ENCODE data around the gene PLEKHM3. TPM values are rescaled to one million over a fixed set of nuclear protein-coding genes. Genes with fewer than 3 reads are reported as not detected.
"Not testable (repeated sequence)": the region's sequence is repeated elsewhere in the genome, so short reads cannot be mapped to it uniquely, and the experiment has no call there.

Gene PLEKHM3
- total RNA-seq, 1 donor from 2014 or later: 19.5 TPM

DNA sequence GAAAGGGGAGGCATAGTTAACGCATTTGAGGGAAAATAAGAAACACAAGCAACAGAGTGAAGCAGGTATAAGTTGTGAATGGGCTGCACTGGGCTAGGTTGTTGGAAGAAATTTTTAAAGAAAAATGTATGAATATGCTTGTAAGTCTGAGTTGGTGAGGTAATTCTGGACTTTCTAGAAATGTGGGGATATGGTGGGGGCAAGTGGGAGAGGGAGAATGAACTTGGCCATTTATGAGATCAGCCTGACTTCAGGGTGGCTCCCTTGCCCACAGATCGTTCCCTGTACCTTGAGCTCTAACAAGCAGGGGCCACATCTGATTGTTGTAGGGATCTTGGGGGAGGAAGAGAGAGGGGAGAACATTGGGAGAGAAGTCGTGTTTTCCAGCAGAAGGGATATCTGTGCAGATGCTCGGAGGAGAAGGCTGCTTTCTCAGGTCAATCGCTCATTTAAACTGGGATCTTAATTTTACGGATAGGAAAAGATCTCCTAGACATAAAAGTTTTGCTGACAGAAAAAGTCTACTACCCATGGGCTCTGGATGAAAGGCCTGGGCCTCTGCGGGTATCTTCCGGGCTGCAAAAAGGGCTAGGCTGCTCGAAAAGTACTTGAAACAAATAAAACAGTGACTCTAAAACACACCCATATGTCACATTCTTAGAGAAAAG lies 213.1 kb downstream of the PLEKHM3 start:
- Mint-ChIP-seq H3K4me1 (peaks cover 41% of the 10 kb centered on the region), H3K36me3 (no peaks in the 10 kb centered on the region), H3K4me3 (no peak overlapping the region), H3K27ac (peak overlapping the region; percentile 5), H3K9me3 (no peaks in the 10 kb centered on the region), H3K27me3 (ENCODE audit: insufficient read depth, low read depth) (peaks cover 6% of the 10 kb centered on the region)
- Histone ChIP-seq H3K9me3 (ENCODE audit: low read depth) (no peaks in the 10 kb centered on the region), H3K36me3 (no peaks in the 10 kb centered on the region), H4K20me1 (ENCODE audit: low read depth) (peaks cover 4% of the 10 kb centered on the region), H3K27me3 (no peaks in the 10 kb centered on the region), H3K4me3 (peak overlapping the region; percentile 0), H3K9ac (no peak overlapping the region), H3K27ac (peak overlapping the region; percentile 92), H3K4me1 (peaks cover 76% of the 10 kb centered on the region), H3K4me2 (peak overlapping the region; percentile 71), H2AFZ (replicated peaks) (no peak overlapping the region), H3K79me2 (ENCODE audit: low read depth) (peaks cover 14% of the 10 kb centered on the region), H3F3A (ENCODE audit: low read depth) (peaks cover 61% of the 10 kb centered on the region)
- no peak for TF ChIP-seq EZH2 (IDR thresholded peaks at IDR 0.05)
- no peak for TF ChIP-seq EZH2phosphoT487 (IDR thresholded peaks at IDR 0.05)
- TF ChIP-seq, protein P1, sequence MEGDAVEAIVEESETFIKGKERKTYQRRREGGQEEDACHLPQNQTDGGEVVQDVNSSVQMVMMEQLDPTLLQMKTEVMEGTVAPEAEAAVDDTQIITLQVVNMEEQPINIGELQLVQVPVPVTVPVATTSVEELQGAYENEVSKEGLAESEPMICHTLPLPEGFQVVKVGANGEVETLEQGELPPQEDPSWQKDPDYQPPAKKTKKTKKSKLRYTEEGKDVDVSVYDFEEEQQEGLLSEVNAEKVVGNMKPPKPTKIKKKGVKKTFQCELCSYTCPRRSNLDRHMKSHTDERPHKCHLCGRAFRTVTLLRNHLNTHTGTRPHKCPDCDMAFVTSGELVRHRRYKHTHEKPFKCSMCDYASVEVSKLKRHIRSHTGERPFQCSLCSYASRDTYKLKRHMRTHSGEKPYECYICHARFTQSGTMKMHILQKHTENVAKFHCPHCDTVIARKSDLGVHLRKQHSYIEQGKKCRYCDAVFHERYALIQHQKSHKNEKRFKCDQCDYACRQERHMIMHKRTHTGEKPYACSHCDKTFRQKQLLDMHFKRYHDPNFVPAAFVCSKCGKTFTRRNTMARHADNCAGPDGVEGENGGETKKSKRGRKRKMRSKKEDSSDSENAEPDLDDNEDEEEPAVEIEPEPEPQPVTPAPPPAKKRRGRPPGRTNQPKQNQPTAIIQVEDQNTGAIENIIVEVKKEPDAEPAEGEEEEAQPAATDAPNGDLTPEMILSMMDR (IDR thresholded peaks at IDR 0.05): no peak
- DNase-seq (ENCODE audit: low spot score): peak; percentile 14

DNA sequence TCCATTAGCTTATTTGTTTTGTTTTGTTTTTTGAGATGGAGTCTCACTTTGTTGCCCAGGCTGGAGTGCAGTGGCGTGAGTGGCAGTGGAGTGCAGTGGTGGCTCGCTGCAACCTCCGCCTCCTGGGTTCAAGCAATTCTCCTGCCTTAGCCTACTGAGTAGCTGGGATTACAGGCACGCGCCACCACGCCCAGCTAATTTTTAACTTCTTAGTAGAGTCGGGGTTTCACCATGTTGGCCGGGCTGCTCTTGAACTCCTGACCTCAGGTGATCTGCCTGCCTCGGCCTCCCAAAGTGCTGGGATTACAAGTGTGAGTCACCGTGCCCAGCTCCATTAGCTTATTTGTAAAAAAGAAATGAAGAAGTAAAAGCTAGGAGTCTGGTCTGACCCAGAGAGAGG lies 213.7 kb downstream of the PLEKHM3 start:
- not testable (repeated sequence) for H3K36me3 Mint-ChIP-seq; H4K20me1 ChIP-seq (ENCODE audit: low read depth); H3K36me3 ChIP-seq; H3K9me3 Mint-ChIP-seq; H3K27me3 ChIP-seq; H2AFZ ChIP-seq (replicated peaks); H3K9me3 ChIP-seq (ENCODE audit: low read depth); H3K4me3 Mint-ChIP-seq; H3K27me3 Mint-ChIP-seq (ENCODE audit: insufficient read depth, low read depth); DNase-seq (ENCODE audit: low spot score); H3K9ac ChIP-seq
- H3K4me1 Mint-ChIP-seq: peaks cover 41% of the 10 kb centered on the region
- peak overlapping the region; percentile 5 for H3K27ac Mint-ChIP-seq
- Histone ChIP-seq H3K27ac (peak overlapping the region; percentile 92), H3K4me1 (peaks cover 75% of the 10 kb centered on the region), H3K79me2 (ENCODE audit: low read depth) (peaks cover 14% of the 10 kb centered on the region), H3K4me3 (peak overlapping the region; percentile 0), H3F3A (ENCODE audit: low read depth) (peaks cover 61% of the 10 kb centered on the region), H3K4me2 (peak overlapping the region; percentile 71)

GRCh38 chr2:207810200-207810788 lies 215.0 kb downstream of the PLEKHM3 start:
- H4K20me1 ChIP-seq (ENCODE audit: low read depth): peaks cover 4% of the 10 kb centered on the region
- Mint-ChIP-seq H3K27ac (no peak overlapping the region), H3K27me3 (ENCODE audit: insufficient read depth, low read depth) (peaks cover 6% of the 10 kb centered on the region), H3K36me3 (no peaks in the 10 kb centered on the region), H3K9me3 (no peaks in the 10 kb centered on the region), H3K4me1 (peaks cover 41% of the 10 kb centered on the region), H3K4me3 (no peak overlapping the region)
- H3K36me3 ChIP-seq: no peaks in the 10 kb centered on the region
- no peak overlapping the region for H3K27ac ChIP-seq
- peaks cover 58% of the 10 kb centered on the region for H3F3A ChIP-seq (ENCODE audit: low read depth)
- H3K9me3 ChIP-seq (ENCODE audit: low read depth): no peaks in the 10 kb centered on the region
- H3K4me1 ChIP-seq: peaks cover 67% of the 10 kb centered on the region
- peak overlapping the region; percentile 71 for H3K4me2 ChIP-seq
- no peaks in the 10 kb centered on the region for H3K27me3 ChIP-seq
- H2AFZ ChIP-seq (replicated peaks): no peak overlapping the region
- H3K4me3 ChIP-seq: no peak overlapping the region
- TF ChIP-seq, protein P1 (IDR thresholded peaks at IDR 0.05): no peak
- H3K79me2 ChIP-seq (ENCODE audit: low read depth): peaks cover 14% of the 10 kb centered on the region
- DNase-seq (ENCODE audit: low spot score): no peak
- no peak overlapping the region for H3K9ac ChIP-seq

- H3K4me2 ChIP-seq: no peak overlapping the region
- peaks cover 36% of the 10 kb centered on the region for H3F3A ChIP-seq (ENCODE audit: low read depth)
- no peak overlapping the region for H3K4me3 ChIP-seq
- no peak overlapping the region for H3K27ac ChIP-seq
- no peak overlapping the region for H3K4me3 Mint-ChIP-seq
- no peaks in the 10 kb centered on the region for H3K9me3 ChIP-seq (ENCODE audit: low read depth)
- H3K79me2 ChIP-seq (ENCODE audit: low read depth): peaks cover 14% of the 10 kb centered on the region
- peaks cover 48% of the 10 kb centered on the region for H3K4me1 ChIP-seq
- no peaks in the 10 kb centered on the region for H3K36me3 ChIP-seq
- H3K27me3 Mint-ChIP-seq (ENCODE audit: insufficient read depth, low read depth): peaks cover 11% of the 10 kb centered on the region
- no peak for TF ChIP-seq EZH2 (IDR thresholded peaks at IDR 0.05)
- H3K9ac ChIP-seq: no peak overlapping the region
- no peaks in the 10 kb centered on the region for H3K36me3 Mint-ChIP-seq
- no peak for DNase-seq (ENCODE audit: low spot score)
- H2AFZ ChIP-seq (replicated peaks): no peak overlapping the region
- no peaks in the 10 kb centered on the region for H3K27me3 ChIP-seq
- H3K9me3 Mint-ChIP-seq: no peaks in the 10 kb centered on the region
- no peak overlapping the region for H3K27ac Mint-ChIP-seq
- peaks cover 29% of the 10 kb centered on the region for H3K4me1 Mint-ChIP-seq
- H4K20me1 ChIP-seq (ENCODE audit: low read depth): peaks cover 4% of the 10 kb centered on the region
Observed at GRCh38 chr2:207808119-207808518, 217.2 kb downstream of the PLEKHM3 start.
